OCI-LY7 (cell line): ENCODE measurements around the gene APBA1. TPM values are rescaled to one million over a fixed set of nuclear protein-coding genes. Genes with fewer than 3 reads are reported as not detected.

Experiments
- BruUV-seq: library from RNA; stranded (reverse); fragments of 400-500 nt; replicated peaks from 2 replicates; lab custom pipeline; 2021; lab: Mats Ljungman, UMichigan
- CTCF ChIA-PET: fragments of 300-600 bp; sonication (Branson Sonifier 250); formaldehyde crosslinking; loops from one replicate; lab custom pipeline; 2022; ENCODE audit warnings: antibody characterized with exemption; ENCODE audit not compliant: unreplicated experiment; lab: Charles Lee
- POLR2A ChIA-PET: fragments of 300-600 bp; sonication (Branson Sonifier 250); formaldehyde crosslinking; loops from one replicate; lab custom pipeline; 2022; ENCODE audit warnings: antibody characterized with exemption; lab: Charles Lee
- DNase-seq: peaks from one replicate; pipeline ENCODE4 v3.0.0-alpha.2; 2015; ENCODE audit warnings: low spot score
- H2AFZ ChIP-seq: fragments of 200-600 bp; sonication (generic), shearing (Covaris generic); 2 replicates; pipeline ENCODE4 v1.6.1; 2014; ENCODE audit warnings: mild to moderate bottlenecking, antibody characterized with exemption, low read length, moderate library complexity
- H3K27ac ChIP-seq: fragments of 200-600 bp; sonication (generic); 2 replicates; pipeline ENCODE4 v1.5.1; 2014; ENCODE audit warnings: mixed run types, low read depth, mild to moderate bottlenecking, moderate library complexity, low read length, inconsistent platforms; ENCODE audit not compliant: poor library complexity, severe bottlenecking
- H3K36me3 ChIP-seq: fragments of 200-600 bp; sonication (generic); 2 replicates; pipeline ENCODE4 v1.6.1; 2014; ENCODE audit warnings: mild to moderate bottlenecking, antibody characterized with exemption, low read length, moderate library complexity, mixed read lengths; ENCODE audit not compliant: insufficient read depth
- H3K4me1 ChIP-seq: fragments of 200-600 bp; sonication (generic); 2 replicates; pipeline ENCODE4 v1.5.1; 2014; ENCODE audit warnings: mild to moderate bottlenecking, low read length; ENCODE audit not compliant: insufficient read depth, poor library complexity, severe bottlenecking
- H3K4me2 ChIP-seq: fragments of 200-600 bp; sonication (generic); 2 replicates; pipeline ENCODE4 v1.6.1; 2014; ENCODE audit warnings: mild to moderate bottlenecking, low read length
- H3K4me3 ChIP-seq: fragments of 200-600 bp; sonication (generic); 2 replicates; pipeline ENCODE4 v1.5.1; 2014; ENCODE audit warnings: mild to moderate bottlenecking, low read depth, low read length; ENCODE audit not compliant: poor library complexity, severe bottlenecking
- H3K79me2 ChIP-seq: fragments of 200-600 bp; sonication (generic); 2 replicates; pipeline ENCODE4 v1.6.1; 2016; ENCODE audit warnings: low read depth, mild to moderate bottlenecking, low read length, moderate library complexity, mixed read lengths; ENCODE audit not compliant: insufficient read depth
- H3K9me2 ChIP-seq: fragments of 200-600 bp; sonication (generic); 2 replicates; pipeline ENCODE4 v1.6.1; 2016; ENCODE audit warnings: mild to moderate bottlenecking, low read length, mixed read lengths; ENCODE audit not compliant: insufficient read depth
- H3K9me3 ChIP-seq: fragments of 200-600 bp; sonication (generic); 2 replicates; pipeline ENCODE4 v1.6.1; 2014; ENCODE audit warnings: mild to moderate bottlenecking, mixed run types, low read length, mixed read lengths
- H4K20me1 ChIP-seq: fragments of 200-600 bp; sonication (generic); 2 replicates; pipeline ENCODE4 v1.6.1; 2014; ENCODE audit warnings: mild to moderate bottlenecking, antibody characterized with exemption, low read length, moderate library complexity, mixed read lengths; ENCODE audit not compliant: insufficient read depth
- CTCF ChIP-seq: fragments of 200-600 bp; sonication (generic); conservative IDR thresholded peaks from 2 replicates; pipeline ENCODE4 v1.5.1; 2014; ENCODE audit warnings: mild to moderate bottlenecking, antibody characterized with exemption, low read length, moderate library complexity, mixed read lengths
- EZH2phosphoT487 ChIP-seq: fragments of 200-600 bp; sonication (generic); IDR thresholded peaks from 2 replicates; pipeline ENCODE4 v1.6.1; 2018; ENCODE audit warnings: low read depth, borderline replicate concordance, mild to moderate bottlenecking, mixed run types, antibody characterized with exemption, low read length, moderate library complexity, mixed read lengths
- intact Hi-C: fragments of 100-400 bp; cut with micrococcal nuclease; formaldehyde crosslinking; loops from one replicate; pipeline ENCODE4 v1.10.0; 2022; ENCODE audit not compliant: unreplicated experiment
- total RNA-seq, 2 experiments: library from RNA; depleted of rRNA in 1 of 2; stranded (reverse); fragments of >200 nt in 1 of 2; shearing (Covaris generic) in 1 of 2; gene quantifications; 2 replicates each; pipeline ENCODE4 v1.2.3, GENCODE V29; 2014 to 2022

Gene APBA1
- total RNA-seq, 2 experiments from 2014 or later: not detected

GRCh38 chr9:69658987-69659675 lies 13.0 kb downstream of the APBA1 start:
- BruUV-seq: no TSS peak
- Histone ChIP-seq H3K9me3 (no peaks in the 10 kb centered on the region), H3K79me2 (no peaks in the 10 kb centered on the region), H3K4me3 (no peak overlapping the region), H4K20me1 (no peaks in the 10 kb centered on the region), H3K4me2 (no peak overlapping the region), H3K36me3 (no peaks in the 10 kb centered on the region), H3K27ac (no peak overlapping the region), H2AFZ (no peak overlapping the region), H3K9me2 (no peaks in the 10 kb centered on the region), H3K4me1 (no peaks in the 10 kb centered on the region)
- POLR2A ChIA-PET: no interaction called here
- no peak for DNase-seq
- intact Hi-C loops: no loop called here
- CTCF ChIA-PET: no interaction called here
- TF ChIP-seq EZH2phosphoT487 (no peak), CTCF (no peak)

GRCh38 chr9:69657269-69657668 lies 14.9 kb downstream of the APBA1 start:
- Histone ChIP-seq H3K79me2 (no peaks in the 10 kb centered on the region), H3K9me2 (no peaks in the 10 kb centered on the region), H4K20me1 (no peaks in the 10 kb centered on the region), H3K4me1 (no peaks in the 10 kb centered on the region), H2AFZ (no peak overlapping the region), H3K36me3 (no peaks in the 10 kb centered on the region), H3K4me2 (no peak overlapping the region), H3K9me3 (no peaks in the 10 kb centered on the region), H3K27ac (no peak overlapping the region), H3K4me3 (no peak overlapping the region)
- no TSS peak for BruUV-seq
- intact Hi-C loops: no loop called here
- CTCF ChIA-PET: no interaction called here
- no peak for DNase-seq
- TF ChIP-seq EZH2phosphoT487 (no peak), CTCF (no peak)
- POLR2A ChIA-PET: no interaction called here

GRCh38 chr9:69655065-69655464 lies 17.1 kb downstream of the APBA1 start:
- TF ChIP-seq CTCF: peak; percentile 36; the same call in 1 of the 2 replicates
- TF ChIP-seq EZH2phosphoT487: no peak
- no peak for DNase-seq
- Histone ChIP-seq H3K4me1 (no peaks in the 10 kb centered on the region), H4K20me1 (no peaks in the 10 kb centered on the region), H3K27ac (no peak overlapping the region), H3K79me2 (no peaks in the 10 kb centered on the region), H2AFZ (no peak overlapping the region), H3K9me2 (no peaks in the 10 kb centered on the region), H3K9me3 (no peaks in the 10 kb centered on the region), H3K4me2 (no peak overlapping the region), H3K4me3 (no peak overlapping the region), H3K36me3 (no peaks in the 10 kb centered on the region)
- intact Hi-C loops: no loop called here
- ChIA-PET CTCF (no interaction called here), POLR2A (no interaction called here)
- no TSS peak for BruUV-seq
